Measurements from ENCODE around the gene TANC1. TPM values are rescaled to one million over a fixed set of nuclear protein-coding genes. Genes with fewer than 3 reads are reported as not detected.

The TANC1 gene
- total and polyA plus RNA-seq, 2 of the 4 experiments (the other 2 are of a cell fraction) = 10.2 to 12.9 TPM

DNA sequence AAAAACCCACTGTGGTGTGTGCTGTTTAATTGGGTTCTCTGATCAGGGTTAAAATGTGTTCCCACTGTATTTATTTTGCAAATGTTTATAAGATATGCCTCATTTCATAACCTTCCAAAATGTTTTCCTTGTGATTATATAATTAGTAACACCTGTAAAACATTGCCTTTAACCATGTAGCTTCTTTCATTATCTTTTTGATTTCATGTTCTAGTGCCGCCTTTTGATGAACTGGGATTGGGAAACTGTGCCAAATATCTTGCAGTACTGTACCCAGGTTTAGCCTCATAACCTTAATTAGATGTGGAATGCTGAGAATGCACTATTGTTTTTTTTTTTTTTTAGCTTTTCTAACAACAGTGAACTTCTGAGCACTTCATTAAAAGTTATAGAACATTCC, 96.9 kb downstream of the TANC1 start:
- no CpG with 5 or more reads among the region's 1 CpG for WGBS, 2 experiments (ENCODE audit: extremely low coverage in 2 of 2, insufficient read length in 1 of 2)
- H4K5ac ChIP-seq (ENCODE audit: low read depth, low read length) = no peak overlapping the region
- H3K27me3 ChIP-seq (ENCODE audit: control insufficient read depth, insufficient read depth, low read length) = no peaks in the 10 kb centered on the region
- no peak overlapping the region for H2BK20ac ChIP-seq (ENCODE audit: low read depth, low read length)
- TF ChIP-seq RAD21 (IDR thresholded peaks at IDR 0.05; ENCODE audit: low read length) (no peak), SMC3 (IDR thresholded peaks at IDR 0.05; ENCODE audit: low read depth, low read length) (no peak), FOS (IDR thresholded peaks at IDR 0.05; ENCODE audit: low read depth, low read length) (no peak), CHD1 (IDR thresholded peaks at IDR 0.05; ENCODE audit: low read depth, low read length) (no peak), CEBPB (IDR thresholded peaks at IDR 0.05; ENCODE audit: low read depth, low read length) (no peak), MAZ (IDR thresholded peaks at IDR 0.05; ENCODE audit: borderline replicate concordance, low read depth, low read length) (no peak), MAFK (IDR thresholded peaks at IDR 0.05; ENCODE audit: low read depth, low read length) (no peak), BHLHE40 (IDR thresholded peaks at IDR 0.05; ENCODE audit: low read depth, low read length) (no peak)
- TF ChIP-seq, protein P1, sequence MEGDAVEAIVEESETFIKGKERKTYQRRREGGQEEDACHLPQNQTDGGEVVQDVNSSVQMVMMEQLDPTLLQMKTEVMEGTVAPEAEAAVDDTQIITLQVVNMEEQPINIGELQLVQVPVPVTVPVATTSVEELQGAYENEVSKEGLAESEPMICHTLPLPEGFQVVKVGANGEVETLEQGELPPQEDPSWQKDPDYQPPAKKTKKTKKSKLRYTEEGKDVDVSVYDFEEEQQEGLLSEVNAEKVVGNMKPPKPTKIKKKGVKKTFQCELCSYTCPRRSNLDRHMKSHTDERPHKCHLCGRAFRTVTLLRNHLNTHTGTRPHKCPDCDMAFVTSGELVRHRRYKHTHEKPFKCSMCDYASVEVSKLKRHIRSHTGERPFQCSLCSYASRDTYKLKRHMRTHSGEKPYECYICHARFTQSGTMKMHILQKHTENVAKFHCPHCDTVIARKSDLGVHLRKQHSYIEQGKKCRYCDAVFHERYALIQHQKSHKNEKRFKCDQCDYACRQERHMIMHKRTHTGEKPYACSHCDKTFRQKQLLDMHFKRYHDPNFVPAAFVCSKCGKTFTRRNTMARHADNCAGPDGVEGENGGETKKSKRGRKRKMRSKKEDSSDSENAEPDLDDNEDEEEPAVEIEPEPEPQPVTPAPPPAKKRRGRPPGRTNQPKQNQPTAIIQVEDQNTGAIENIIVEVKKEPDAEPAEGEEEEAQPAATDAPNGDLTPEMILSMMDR (conservative IDR thresholded peaks at IDR 0.05; ENCODE audit: low read depth, low read length) = no peak
- TF ChIP-seq, protein P2, sequence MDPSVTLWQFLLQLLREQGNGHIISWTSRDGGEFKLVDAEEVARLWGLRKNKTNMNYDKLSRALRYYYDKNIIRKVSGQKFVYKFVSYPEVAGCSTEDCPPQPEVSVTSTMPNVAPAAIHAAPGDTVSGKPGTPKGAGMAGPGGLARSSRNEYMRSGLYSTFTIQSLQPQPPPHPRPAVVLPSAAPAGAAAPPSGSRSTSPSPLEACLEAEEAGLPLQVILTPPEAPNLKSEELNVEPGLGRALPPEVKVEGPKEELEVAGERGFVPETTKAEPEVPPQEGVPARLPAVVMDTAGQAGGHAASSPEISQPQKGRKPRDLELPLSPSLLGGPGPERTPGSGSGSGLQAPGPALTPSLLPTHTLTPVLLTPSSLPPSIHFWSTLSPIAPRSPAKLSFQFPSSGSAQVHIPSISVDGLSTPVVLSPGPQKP (IDR thresholded peaks at IDR 0.05; ENCODE audit: borderline replicate concordance, low read depth, low read length) = no peak
- H2AK5ac ChIP-seq (ENCODE audit: low read depth, low read length) = no peak overlapping the region
- in situ Hi-C loops (cut with MboI; ENCODE audit: low sequenced_read_pairs) = no loop called here
- H3K9ac ChIP-seq (ENCODE audit: low read depth, low read length) = no peak overlapping the region
- H2AK9ac ChIP-seq (replicated peaks; ENCODE audit: low read depth, low read length, poor library complexity) = no peak overlapping the region
- H3K14ac ChIP-seq (replicated peaks; ENCODE audit: low read depth, low read length) = 0 out of 2 replicates have a peak overlapping the region, but pooled peaks have one; percentile 27
- no peak overlapping the region for H2AFZ ChIP-seq (replicated peaks; ENCODE audit: low read length, poor library complexity)
- H3K27ac ChIP-seq (ENCODE audit: insufficient read depth, low read length) = no peak overlapping the region
- H3K9me1 ChIP-seq (ENCODE audit: insufficient read depth, low read length) = peaks cover 16% of the 10 kb centered on the region; the same call in 1 of the 2 replicates
- H3K4me2 ChIP-seq (ENCODE audit: low read depth, low read length) = no peak overlapping the region
- no peak overlapping the region for H4K91ac ChIP-seq (ENCODE audit: insufficient read depth, low read depth, low read length)
- peaks cover 7 to 41% of the 10 kb centered on the region in 2 experiments for H3K79me1 ChIP-seq (ENCODE audit: low read depth in 1 of 2, low read length in 2 of 2)
- dilution Hi-C loops (cut with HindIII; ENCODE audit: low sequenced_read_pairs, unreplicated experiment) = no loop called here
- H3K4me3 ChIP-seq (ENCODE audit: insufficient read depth, low read depth, low read length) = no peak overlapping the region
- peak overlapping the region; percentile 38 for H2BK5ac ChIP-seq (ENCODE audit: low read depth, low read length, poor library complexity, severe bottlenecking)
- POLR2A ChIA-PET (ENCODE audit: unreplicated experiment) = interaction anchor here (0.6 kb wide), 1 partner anchor 99 kb away, joined by 5 read pairs; no protein-coding TSS in a partner anchor
- no peak for DNase-seq
- no peak overlapping the region for H2BK15ac ChIP-seq (ENCODE audit: low read depth, low read length)
- H3K4ac ChIP-seq (ENCODE audit: low read depth, low read length) = no peak overlapping the region
- peak overlapping the region; percentile 54 for H2BK120ac ChIP-seq (ENCODE audit: low read depth, low read length)
- peaks cover 18% of the 10 kb centered on the region for H3K4me1 ChIP-seq (ENCODE audit: control insufficient read depth, insufficient read depth, low read length)
- peaks cover 6% of the 10 kb centered on the region for H3K36me3 ChIP-seq (ENCODE audit: control insufficient read depth, insufficient read depth, low read length)
- no peak for ATAC-seq (ENCODE audit: low read depth)
- H3K23ac ChIP-seq (ENCODE audit: low read depth, low read length) = no peak overlapping the region
- no peak overlapping the region; the same call in 1 of the 2 replicates for H3K18ac ChIP-seq (ENCODE audit: low read depth, low read length)
- no peaks in the 10 kb centered on the region for H4K20me1 ChIP-seq (ENCODE audit: insufficient read depth, low read length)
- intact Hi-C loops (cut with micrococcal nuclease) = no loop called here
- CTCF ChIA-PET = interaction anchor here (0.9 to 1.1 kb wide), 2 partner anchors 9 to 12 kb away, joined by 5 read pairs; no protein-coding TSS in a partner anchor
- peak overlapping the region in 1 of 2 experiments; percentile 17; a peak in 2 of 4 replicates for H4K8ac ChIP-seq (ENCODE audit: low read depth in 2 of 2, low read length in 2 of 2)
- H3K9me3 ChIP-seq (ENCODE audit: control insufficient read depth, insufficient read depth, low read length) = no peaks in the 10 kb centered on the region
- H3K56ac ChIP-seq (ENCODE audit: extremely low read depth, insufficient read depth, low read length) = no peak overlapping the region
- BruUV-seq (replicated peaks) = no TSS peak

Measured in IMR-90 (cell line).